Panc1 (cell line): ENCODE measurements around the gene TBATA. TPM values are rescaled to one million over a fixed set of nuclear protein-coding genes. Genes with fewer than 3 reads are reported as not detected.

Experiments
- total RNA-seq: library from RNA; stranded (reverse); gene quantifications from one replicate; pipeline ENCODE4 v1.2.1, GENCODE V29; 2021; ENCODE audit not compliant: unreplicated experiment

TBATA gene
- total RNA-seq, 1 experiment from 2014 or later = not detected

Other genes with a start within 250 kb of the TBATA start
- gene PRF1, start 182.6 kb downstream of the TBATA start, total RNA-seq = not detected
- 0.67 TPM for gene ADAMTS14, start 112.9 kb downstream of the TBATA start, total RNA-seq
- gene SGPL1, start 30.6 kb upstream of the TBATA start, total RNA-seq = 103 TPM
- 122 TPM for gene PCBD1, start 103.2 kb upstream of the TBATA start, total RNA-seq